Neural progenitor cell (in vitro differentiated cells): ENCODE measurements around the gene MARVELD1.

Experiments used
- EZH2 ChIP-seq: fragments of 200-600 bp; sonication (generic); IDR thresholded peaks from 2 replicates; pipeline ENCODE4 v1.6.1; 2017; ENCODE audit warnings: antibody characterized with exemption, mild to moderate bottlenecking, moderate library complexity
- EZH2phosphoT487 ChIP-seq: fragments of 200-600 bp; sonication (generic); IDR thresholded peaks from 2 replicates; pipeline ENCODE4 v1.6.1; 2017; ENCODE audit warnings: antibody characterized with exemption
- TF ChIP-seq, protein P1 (sequence below): fragments of 200-600 bp; sonication (generic); IDR thresholded peaks from 2 replicates; pipeline ENCODE4 v1.5.1; 2017; ENCODE audit warnings: antibody characterized with exemption, mild to moderate bottlenecking

DNA sequence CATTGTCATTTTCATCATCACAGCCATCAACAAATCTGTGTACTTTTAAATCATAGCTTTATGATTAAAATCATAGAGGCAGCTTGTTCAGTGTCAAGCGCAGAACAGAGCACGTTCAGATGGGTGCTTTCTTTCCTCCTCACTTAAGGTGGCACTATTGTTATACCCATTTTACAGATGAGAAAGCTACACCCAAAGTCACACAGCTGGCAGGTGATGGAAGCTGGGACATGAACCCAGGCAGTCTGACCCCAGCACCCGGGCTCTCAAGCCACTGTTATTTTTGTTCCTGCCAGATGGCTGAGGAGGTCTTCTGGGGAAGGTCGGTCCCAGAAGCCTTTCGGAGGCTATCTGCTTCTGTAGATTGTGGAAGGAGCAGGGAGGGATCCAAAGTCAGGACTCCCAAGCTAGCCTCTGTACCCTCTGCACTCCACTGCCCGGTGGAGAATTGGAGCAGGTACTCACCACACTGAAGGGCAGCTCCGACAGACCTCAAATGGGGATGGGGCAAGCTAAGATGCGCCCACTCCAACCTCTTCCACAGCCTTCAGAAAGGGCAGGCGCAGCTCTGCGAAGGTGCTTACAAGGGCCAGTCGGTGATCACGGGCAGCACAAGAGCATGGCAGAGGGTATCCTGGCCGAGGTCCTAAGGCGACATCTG lies 27.1 kb upstream of the MARVELD1 start:
- TF ChIP-seq, protein P1, sequence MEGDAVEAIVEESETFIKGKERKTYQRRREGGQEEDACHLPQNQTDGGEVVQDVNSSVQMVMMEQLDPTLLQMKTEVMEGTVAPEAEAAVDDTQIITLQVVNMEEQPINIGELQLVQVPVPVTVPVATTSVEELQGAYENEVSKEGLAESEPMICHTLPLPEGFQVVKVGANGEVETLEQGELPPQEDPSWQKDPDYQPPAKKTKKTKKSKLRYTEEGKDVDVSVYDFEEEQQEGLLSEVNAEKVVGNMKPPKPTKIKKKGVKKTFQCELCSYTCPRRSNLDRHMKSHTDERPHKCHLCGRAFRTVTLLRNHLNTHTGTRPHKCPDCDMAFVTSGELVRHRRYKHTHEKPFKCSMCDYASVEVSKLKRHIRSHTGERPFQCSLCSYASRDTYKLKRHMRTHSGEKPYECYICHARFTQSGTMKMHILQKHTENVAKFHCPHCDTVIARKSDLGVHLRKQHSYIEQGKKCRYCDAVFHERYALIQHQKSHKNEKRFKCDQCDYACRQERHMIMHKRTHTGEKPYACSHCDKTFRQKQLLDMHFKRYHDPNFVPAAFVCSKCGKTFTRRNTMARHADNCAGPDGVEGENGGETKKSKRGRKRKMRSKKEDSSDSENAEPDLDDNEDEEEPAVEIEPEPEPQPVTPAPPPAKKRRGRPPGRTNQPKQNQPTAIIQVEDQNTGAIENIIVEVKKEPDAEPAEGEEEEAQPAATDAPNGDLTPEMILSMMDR = no peak
- no peak for TF ChIP-seq EZH2phosphoT487
- no peak for TF ChIP-seq EZH2
